Measurements from ENCODE around the gene RAB3GAP2. TPM values are rescaled to one million over a fixed set of nuclear protein-coding genes. Genes with fewer than 3 reads are reported as not detected.
"Not testable (repeated sequence)": the region's sequence is repeated elsewhere in the genome, so short reads cannot be mapped to it uniquely, and the experiment has no call there.

RAB3GAP2 gene
- total and polyA plus RNA-seq, 2 donors from 2014 or later, result 7.6 to 38.1 TPM

DNA sequence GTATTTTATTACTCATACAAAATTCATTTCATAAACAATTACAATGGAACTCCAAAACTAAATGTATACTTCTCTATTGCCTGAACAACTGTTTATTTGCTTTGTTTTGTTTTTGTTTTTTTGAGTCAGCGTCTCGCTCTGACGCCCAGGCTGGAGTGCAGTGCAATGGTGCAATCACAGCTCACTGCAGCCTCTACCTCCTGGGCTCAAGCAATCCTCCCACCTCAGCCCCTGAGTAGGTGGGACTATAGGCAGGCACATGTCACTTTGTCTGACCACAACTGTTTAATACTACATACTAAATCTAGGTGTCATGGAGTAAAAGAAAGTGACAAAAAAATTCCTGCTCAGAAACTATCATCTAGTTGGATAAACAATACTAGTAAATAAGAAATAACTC, 49.3 kb downstream of the RAB3GAP2 start:
- intact Hi-C loops (cut with DNase I), result no loop called here
- peaks cover 0 to 2% (median 0%) of the 10 kb centered on the region in 3 donors for H3K36me3 ChIP-seq (ENCODE audit: control insufficient read depth in 2 of 3, insufficient read depth in 3 of 3, low read length in 3 of 3)
- no peak overlapping the region for H3K9ac ChIP-seq (ENCODE audit: low read length in 3 of 3)
- no peak for TF ChIP-seq CTCF (IDR thresholded peaks at IDR 0.05; ENCODE audit: borderline replicate concordance, extremely low read depth, insufficient read depth)
- H3K9me3 ChIP-seq (ENCODE audit: control insufficient read depth in 2 of 3, insufficient read depth in 1 of 3, low read length in 3 of 3), result no peaks in the 10 kb centered on the region
- FAIRE-seq (no peak), DNase-seq (no peak)
- no peaks in the 10 kb centered on the region for H3K27me3 ChIP-seq (ENCODE audit: control insufficient read depth, insufficient read depth, low read length)
- H3K4me1 ChIP-seq (ENCODE audit: control insufficient read depth in 2 of 3, insufficient read depth in 2 of 3, low read depth in 1 of 3, low read length in 3 of 3), result peaks cover 0 to 4% (median 0%) of the 10 kb centered on the region in 3 donors
- no peak overlapping the region for H3K4me3 ChIP-seq (ENCODE audit: low read length in 3 of 3)
- no peak overlapping the region for H3K27ac ChIP-seq (ENCODE audit: low read depth in 2 of 2, low read length in 2 of 2)

GRCh38 chr1:220221670-220222069, 50.6 kb downstream of the RAB3GAP2 start:
- DNase-seq (no peak), FAIRE-seq (no peak)
- intact Hi-C loops (cut with DNase I), result no loop called here
- Histone ChIP-seq H3K9ac (ENCODE audit: low read length in 3 of 3) (no peak overlapping the region), H3K9me3 (ENCODE audit: control insufficient read depth in 2 of 3, insufficient read depth in 1 of 3, low read length in 3 of 3) (no peaks in the 10 kb centered on the region), H3K36me3 (ENCODE audit: control insufficient read depth in 2 of 3, insufficient read depth in 3 of 3, low read length in 3 of 3) (peaks cover 0 to under 1% (median 0%) of the 10 kb centered on the region in 3 donors), H3K4me3 (ENCODE audit: low read length in 3 of 3) (no peak overlapping the region), H3K4me1 (ENCODE audit: control insufficient read depth in 2 of 3, insufficient read depth in 2 of 3, low read depth in 1 of 3, low read length in 3 of 3) (peaks cover 0 to 4% (median 0%) of the 10 kb centered on the region in 3 donors), H3K27ac (ENCODE audit: low read depth in 2 of 2, low read length in 2 of 2) (no peak overlapping the region), H3K27me3 (ENCODE audit: control insufficient read depth, insufficient read depth, low read length) (no peaks in the 10 kb centered on the region)
- no peak for TF ChIP-seq CTCF (IDR thresholded peaks at IDR 0.05; ENCODE audit: borderline replicate concordance, extremely low read depth, insufficient read depth)

DNA sequence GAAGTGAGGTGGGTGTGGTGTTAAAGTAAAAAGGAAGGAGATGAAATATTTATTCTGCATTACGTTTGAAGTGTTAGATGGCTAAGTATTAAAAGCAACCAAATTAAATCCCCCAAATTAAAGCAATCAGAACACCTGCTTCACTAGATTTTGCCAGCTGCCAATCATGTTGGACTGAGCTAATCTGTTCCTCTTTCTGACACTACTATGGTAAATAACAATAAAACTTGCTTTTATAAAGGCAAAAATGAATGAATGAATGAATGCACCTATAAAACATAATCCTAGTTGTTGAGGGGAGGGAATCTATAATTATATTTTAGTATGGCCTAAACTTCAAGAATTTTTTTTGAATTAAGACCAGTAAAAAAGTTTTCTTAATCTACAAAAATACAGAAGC, 51.0 kb downstream of the RAB3GAP2 start:
- no peak overlapping the region for H3K27ac ChIP-seq (ENCODE audit: low read depth in 2 of 2, low read length in 2 of 2)
- DNase-seq, result no peak
- no peaks in the 10 kb centered on the region for H3K36me3 ChIP-seq (ENCODE audit: control insufficient read depth in 2 of 3, insufficient read depth in 3 of 3, low read length in 3 of 3)
- no peaks in the 10 kb centered on the region for H3K9me3 ChIP-seq (ENCODE audit: control insufficient read depth in 2 of 3, insufficient read depth in 1 of 3, low read length in 3 of 3)
- intact Hi-C loops (cut with DNase I), result no loop called here
- H3K9ac ChIP-seq (ENCODE audit: low read length in 3 of 3), result no peak overlapping the region
- no peaks in the 10 kb centered on the region for H3K27me3 ChIP-seq (ENCODE audit: control insufficient read depth, insufficient read depth, low read length)
- H3K4me3 ChIP-seq (ENCODE audit: low read length in 3 of 3), result no peak overlapping the region
- no peak for TF ChIP-seq CTCF (IDR thresholded peaks at IDR 0.05; ENCODE audit: borderline replicate concordance, extremely low read depth, insufficient read depth)
- no peak for FAIRE-seq
- peaks cover 0 to 4% (median 0%) of the 10 kb centered on the region in 3 donors for H3K4me1 ChIP-seq (ENCODE audit: control insufficient read depth in 2 of 3, insufficient read depth in 2 of 3, low read depth in 1 of 3, low read length in 3 of 3)

- H3K4me1 ChIP-seq (ENCODE audit: control insufficient read depth in 2 of 3, insufficient read depth in 2 of 3, low read depth in 1 of 3, low read length in 3 of 3); FAIRE-seq; intact Hi-C loops (cut with DNase I); H3K27me3 ChIP-seq (ENCODE audit: control insufficient read depth, insufficient read depth, low read length); DNase-seq; H3K36me3 ChIP-seq (ENCODE audit: control insufficient read depth in 2 of 3, insufficient read depth in 3 of 3, low read length in 3 of 3); H3K9ac ChIP-seq (ENCODE audit: low read length in 3 of 3); H3K9me3 ChIP-seq (ENCODE audit: control insufficient read depth in 2 of 3, insufficient read depth in 1 of 3, low read length in 3 of 3); H3K4me3 ChIP-seq (ENCODE audit: low read length in 3 of 3); H3K27ac ChIP-seq (ENCODE audit: low read depth in 2 of 2, low read length in 2 of 2): not testable (repeated sequence)
Measured at GRCh38 chr1:220220699-220221040, 51.6 kb downstream of the RAB3GAP2 start.

Measured in kidney (tissue), 14 donors.